GM23248 (cell line): ENCODE measurements around the gene HOXA1.

Experiments
- EZH2 ChIP-seq: fragments of 200-600 bp; sonication (generic); IDR thresholded peaks from 2 replicates; pipeline ENCODE4 v1.6.1; 2018; ENCODE audit warnings: antibody characterized with exemption, mild to moderate bottlenecking; ENCODE audit not compliant: insufficient read depth, poor library complexity, severe bottlenecking
- EZH2phosphoT487 ChIP-seq: fragments of 200-600 bp; sonication (generic); IDR thresholded peaks from 2 replicates; pipeline ENCODE4 v1.6.1; 2018; ENCODE audit warnings: antibody characterized with exemption, moderate library complexity, mild to moderate bottlenecking, low read depth; ENCODE audit not compliant: insufficient read depth

GRCh38 chr7:27082171-27082570 lies 13.6 kb downstream of the HOXA1 start:
- TF ChIP-seq EZH2phosphoT487, result no peak
- TF ChIP-seq EZH2, result no peak
